OCI-LY7 (cell line): ENCODE measurements around the gene PTPRN. TPM values are rescaled to one million over a fixed set of nuclear protein-coding genes. Genes with fewer than 3 reads are reported as not detected.
A peak's percentile ranks its signal among the peaks of the same experiment; 100 is the strongest.

Experiments
- BruUV-seq: library from RNA; stranded (reverse); fragments of 400-500 nt; replicated peaks from 2 replicates; lab custom pipeline; 2021; lab: Mats Ljungman, UMichigan
- CTCF ChIA-PET: fragments of 300-600 bp; sonication (Branson Sonifier 250); formaldehyde crosslinking; loops from one replicate; lab custom pipeline; 2022; ENCODE audit warnings: antibody characterized with exemption; ENCODE audit not compliant: unreplicated experiment; lab: Charles Lee
- POLR2A ChIA-PET: fragments of 300-600 bp; sonication (Branson Sonifier 250); formaldehyde crosslinking; loops from one replicate; lab custom pipeline; 2022; ENCODE audit warnings: antibody characterized with exemption; lab: Charles Lee
- DNase-seq: peaks from one replicate; pipeline ENCODE4 v3.0.0-alpha.2; 2015; ENCODE audit warnings: low spot score
- H2AFZ ChIP-seq: fragments of 200-600 bp; sonication (generic), shearing (Covaris generic); 2 replicates; pipeline ENCODE4 v1.6.1; 2014; ENCODE audit warnings: mild to moderate bottlenecking, antibody characterized with exemption, low read length, moderate library complexity
- H3K27ac ChIP-seq: fragments of 200-600 bp; sonication (generic); 2 replicates; pipeline ENCODE4 v1.5.1; 2014; ENCODE audit warnings: mixed run types, low read depth, mild to moderate bottlenecking, moderate library complexity, low read length, inconsistent platforms; ENCODE audit not compliant: poor library complexity, severe bottlenecking
- H3K36me3 ChIP-seq: fragments of 200-600 bp; sonication (generic); 2 replicates; pipeline ENCODE4 v1.6.1; 2014; ENCODE audit warnings: mild to moderate bottlenecking, antibody characterized with exemption, low read length, moderate library complexity, mixed read lengths; ENCODE audit not compliant: insufficient read depth
- H3K4me1 ChIP-seq: fragments of 200-600 bp; sonication (generic); 2 replicates; pipeline ENCODE4 v1.5.1; 2014; ENCODE audit warnings: mild to moderate bottlenecking, low read length; ENCODE audit not compliant: insufficient read depth, poor library complexity, severe bottlenecking
- H3K4me2 ChIP-seq: fragments of 200-600 bp; sonication (generic); 2 replicates; pipeline ENCODE4 v1.6.1; 2014; ENCODE audit warnings: mild to moderate bottlenecking, low read length
- H3K4me3 ChIP-seq: fragments of 200-600 bp; sonication (generic); 2 replicates; pipeline ENCODE4 v1.5.1; 2014; ENCODE audit warnings: mild to moderate bottlenecking, low read depth, low read length; ENCODE audit not compliant: poor library complexity, severe bottlenecking
- H3K79me2 ChIP-seq: fragments of 200-600 bp; sonication (generic); 2 replicates; pipeline ENCODE4 v1.6.1; 2016; ENCODE audit warnings: low read depth, mild to moderate bottlenecking, low read length, moderate library complexity, mixed read lengths; ENCODE audit not compliant: insufficient read depth
- H3K9me2 ChIP-seq: fragments of 200-600 bp; sonication (generic); 2 replicates; pipeline ENCODE4 v1.6.1; 2016; ENCODE audit warnings: mild to moderate bottlenecking, low read length, mixed read lengths; ENCODE audit not compliant: insufficient read depth
- H3K9me3 ChIP-seq: fragments of 200-600 bp; sonication (generic); 2 replicates; pipeline ENCODE4 v1.6.1; 2014; ENCODE audit warnings: mild to moderate bottlenecking, mixed run types, low read length, mixed read lengths
- H4K20me1 ChIP-seq: fragments of 200-600 bp; sonication (generic); 2 replicates; pipeline ENCODE4 v1.6.1; 2014; ENCODE audit warnings: mild to moderate bottlenecking, antibody characterized with exemption, low read length, moderate library complexity, mixed read lengths; ENCODE audit not compliant: insufficient read depth
- EZH2phosphoT487 ChIP-seq: fragments of 200-600 bp; sonication (generic); IDR thresholded peaks from 2 replicates; pipeline ENCODE4 v1.6.1; 2018; ENCODE audit warnings: low read depth, borderline replicate concordance, mild to moderate bottlenecking, mixed run types, antibody characterized with exemption, low read length, moderate library complexity, mixed read lengths
- intact Hi-C: fragments of 100-400 bp; cut with micrococcal nuclease; formaldehyde crosslinking; loops from one replicate; pipeline ENCODE4 v1.10.0; 2022; ENCODE audit not compliant: unreplicated experiment
- total RNA-seq, 2 experiments: library from RNA; depleted of rRNA in 1 of 2; stranded (reverse); fragments of >200 nt in 1 of 2; shearing (Covaris generic) in 1 of 2; gene quantifications; 2 replicates each; pipeline ENCODE4 v1.2.3, GENCODE V29; 2014 to 2022
- TF ChIP-seq, protein P1 (sequence below): fragments of 200-600 bp; sonication (generic); conservative IDR thresholded peaks from 2 replicates; pipeline ENCODE4 v1.5.1; 2014; ENCODE audit warnings: mild to moderate bottlenecking, antibody characterized with exemption, low read length, moderate library complexity, mixed read lengths

Gene PTPRN
- total RNA-seq, 2 experiments from 2014 or later = not detected

- Histone ChIP-seq H3K4me3 (no peak overlapping the region), H2AFZ (no peak overlapping the region), H3K9me3 (no peaks in the 10 kb centered on the region), H3K36me3 (peaks cover 54% of the 10 kb centered on the region), H3K4me1 (peaks cover 29% of the 10 kb centered on the region), H3K79me2 (peaks cover 13% of the 10 kb centered on the region; the same call in 1 of the 2 replicates), H3K27ac (no peak overlapping the region), H3K9me2 (no peaks in the 10 kb centered on the region), H4K20me1 (peaks cover 5% of the 10 kb centered on the region), H3K4me2 (no peak overlapping the region)
- TF ChIP-seq, protein P1, sequence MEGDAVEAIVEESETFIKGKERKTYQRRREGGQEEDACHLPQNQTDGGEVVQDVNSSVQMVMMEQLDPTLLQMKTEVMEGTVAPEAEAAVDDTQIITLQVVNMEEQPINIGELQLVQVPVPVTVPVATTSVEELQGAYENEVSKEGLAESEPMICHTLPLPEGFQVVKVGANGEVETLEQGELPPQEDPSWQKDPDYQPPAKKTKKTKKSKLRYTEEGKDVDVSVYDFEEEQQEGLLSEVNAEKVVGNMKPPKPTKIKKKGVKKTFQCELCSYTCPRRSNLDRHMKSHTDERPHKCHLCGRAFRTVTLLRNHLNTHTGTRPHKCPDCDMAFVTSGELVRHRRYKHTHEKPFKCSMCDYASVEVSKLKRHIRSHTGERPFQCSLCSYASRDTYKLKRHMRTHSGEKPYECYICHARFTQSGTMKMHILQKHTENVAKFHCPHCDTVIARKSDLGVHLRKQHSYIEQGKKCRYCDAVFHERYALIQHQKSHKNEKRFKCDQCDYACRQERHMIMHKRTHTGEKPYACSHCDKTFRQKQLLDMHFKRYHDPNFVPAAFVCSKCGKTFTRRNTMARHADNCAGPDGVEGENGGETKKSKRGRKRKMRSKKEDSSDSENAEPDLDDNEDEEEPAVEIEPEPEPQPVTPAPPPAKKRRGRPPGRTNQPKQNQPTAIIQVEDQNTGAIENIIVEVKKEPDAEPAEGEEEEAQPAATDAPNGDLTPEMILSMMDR = no peak
- TF ChIP-seq EZH2phosphoT487 = no peak
- CTCF ChIA-PET = no interaction called here
- POLR2A ChIA-PET = interaction anchor here (2.4 kb wide), 1 partner anchor 12 kb away, joined by 13 read pairs; no protein-coding TSS in a partner anchor
- intact Hi-C loops = no loop called here
- no peak for DNase-seq
- BruUV-seq = no TSS peak
Measured at GRCh38 chr2:219282375-219282774, 26.8 kb downstream of the PTPRN start.

GRCh38 chr2:219281588-219281987 lies 27.6 kb downstream of the PTPRN start:
- Histone ChIP-seq H3K4me2 (no peak overlapping the region), H3K79me2 (peaks cover 19% of the 10 kb centered on the region; the same call in 1 of the 2 replicates), H2AFZ (no peak overlapping the region), H3K9me3 (no peaks in the 10 kb centered on the region), H3K4me1 (peaks cover 36% of the 10 kb centered on the region), H3K4me3 (no peak overlapping the region), H3K27ac (no peak overlapping the region), H4K20me1 (peaks cover 5% of the 10 kb centered on the region), H3K36me3 (peaks cover 54% of the 10 kb centered on the region), H3K9me2 (no peaks in the 10 kb centered on the region)
- intact Hi-C loops = no loop called here
- CTCF ChIA-PET = interaction anchor here (2.1 kb wide), 1 partner anchor 14 kb away, joined by 8 read pairs; no protein-coding TSS in a partner anchor
- TF ChIP-seq, protein P1 = no peak
- TF ChIP-seq EZH2phosphoT487 = no peak
- BruUV-seq = no TSS peak
- no peak for DNase-seq
- POLR2A ChIA-PET = interaction anchor here (0.6 to 2.4 kb wide), 2 partner anchors 13 to 623 kb away, joined by 3 to 13 read pairs; no protein-coding TSS in a partner anchor

DNA sequence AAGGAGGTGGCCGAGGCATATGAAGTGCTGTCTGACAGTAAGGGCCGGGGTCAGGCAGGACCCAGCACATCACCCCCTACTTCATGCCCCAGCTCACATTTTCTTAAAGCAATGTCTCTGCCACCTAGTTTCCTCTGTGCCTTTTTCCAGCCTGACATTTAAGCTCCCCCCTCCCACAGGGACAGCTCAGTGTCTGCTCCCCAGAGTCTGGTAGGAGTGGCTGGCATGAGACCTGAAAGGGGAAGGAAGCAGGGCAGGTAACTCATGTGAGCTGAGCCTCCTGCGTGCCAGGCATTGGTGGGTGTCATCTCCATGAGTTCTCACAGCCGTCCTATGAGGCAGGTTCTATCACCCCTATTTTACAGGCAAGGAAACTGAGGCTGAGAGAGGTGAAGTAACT lies 28.6 kb downstream of the PTPRN start:
- Histone ChIP-seq H3K36me3 (peaks cover 52% of the 10 kb centered on the region), H3K79me2 (peaks cover 19% of the 10 kb centered on the region; the same call in 1 of the 2 replicates), H3K4me3 (peak overlapping the region; percentile 83), H3K4me2 (peak overlapping the region; percentile 81), H3K9me3 (no peaks in the 10 kb centered on the region), H4K20me1 (peaks cover 5% of the 10 kb centered on the region), H2AFZ (no peak overlapping the region), H3K9me2 (no peaks in the 10 kb centered on the region), H3K27ac (peak overlapping the region; percentile 90), H3K4me1 (peaks cover 36% of the 10 kb centered on the region)
- ChIA-PET CTCF (interaction anchor here (0.5 to 2.1 kb wide), 2 partner anchors 14 to 1877 kb away, joined by 3 to 8 read pairs; no protein-coding TSS in a partner anchor), POLR2A (interaction anchor here (0.5 to 2.4 kb wide), 3 partner anchors 11 to 109 kb away, joined by 3 to 13 read pairs (median 5); no protein-coding TSS in a partner anchor)
- intact Hi-C loops = no loop called here
- TSS peak; percentile 46 for BruUV-seq
- no peak for DNase-seq
- TF ChIP-seq, protein P1 = no peak
- TF ChIP-seq EZH2phosphoT487 = no peak
